ENCODE results near the gene SCAMP1. TPM values are rescaled to one million over a fixed set of nuclear protein-coding genes. Genes with fewer than 3 reads are reported as not detected.

Gene SCAMP1
- total and polyA plus RNA-seq, 2 of the 13 experiments (the other 11 are each of a cell fraction or from before 2014, with no cell fraction given) = 18.2 to 33.7 TPM

DNA sequence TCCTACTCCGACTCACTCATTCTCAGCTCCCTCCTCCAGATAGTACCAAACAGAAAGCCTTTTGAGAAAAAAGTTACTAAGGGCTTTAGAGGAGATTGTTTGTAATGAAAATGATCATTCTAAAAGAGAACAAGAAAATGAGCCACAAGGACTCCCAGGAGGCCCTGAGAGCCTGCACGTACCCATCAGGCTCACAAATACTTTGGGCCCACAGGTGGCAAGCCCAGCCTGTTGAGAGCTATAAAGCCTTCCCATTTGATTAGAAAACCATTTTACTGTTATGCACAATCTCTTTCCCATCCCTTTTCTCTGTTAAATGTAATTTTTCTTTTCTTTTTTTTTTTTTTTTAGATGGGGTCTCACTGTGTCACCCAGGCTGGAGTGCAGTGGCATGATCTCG, 152.0 kb downstream of the SCAMP1 start:
- no peak for TF ChIP-seq EHMT2 (IDR thresholded peaks at IDR 0.05; ENCODE audit: borderline replicate concordance, low read depth, low read length)
- no peak for TF ChIP-seq ARHGAP35 (CRISPR knock-in tag; IDR thresholded peaks at IDR 0.05; ENCODE audit: borderline replicate concordance)
- TF ChIP-seq MBD4 (IDR thresholded peaks at IDR 0.05; ENCODE audit: borderline replicate concordance, low read length) = no peak
- no peak for TF ChIP-seq ZNF672 (CRISPR knock-in tag; IDR thresholded peaks at IDR 0.05)
- TF ChIP-seq PHF21A (CRISPR knock-in tag; IDR thresholded peaks at IDR 0.05) = no peak
- TF ChIP-seq, protein P1, sequence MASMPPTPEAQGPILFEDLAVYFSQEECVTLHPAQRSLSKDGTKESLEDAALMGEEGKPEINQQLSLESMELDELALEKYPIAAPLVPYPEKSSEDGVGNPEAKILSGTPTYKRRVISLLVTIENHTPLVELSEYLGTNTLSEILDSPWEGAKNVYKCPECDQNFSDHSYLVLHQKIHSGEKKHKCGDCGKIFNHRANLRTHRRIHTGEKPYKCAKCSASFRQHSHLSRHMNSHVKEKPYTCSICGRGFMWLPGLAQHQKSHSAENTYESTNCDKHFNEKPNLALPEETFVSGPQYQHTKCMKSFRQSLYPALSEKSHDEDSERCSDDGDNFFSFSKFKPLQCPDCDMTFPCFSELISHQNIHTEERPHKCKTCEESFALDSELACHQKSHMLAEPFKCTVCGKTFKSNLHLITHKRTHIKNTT (CRISPR knock-in tag; IDR thresholded peaks at IDR 0.05) = no peak
- TF ChIP-seq IRX3 (CRISPR knock-in tag; IDR thresholded peaks at IDR 0.05; ENCODE audit: borderline replicate concordance, low read depth) = no peak
- TF ChIP-seq ZBTB7A (CRISPR knock-in tag; IDR thresholded peaks at IDR 0.05) = no peak
- TF ChIP-seq CCDC6 (CRISPR knock-in tag; IDR thresholded peaks at IDR 0.05) = no peak
- TF ChIP-seq GABPB1 (CRISPR knock-in tag; IDR thresholded peaks at IDR 0.05) = no peak
- TF ChIP-seq MED1 (CRISPR knock-in tag; IDR thresholded peaks at IDR 0.05) = no peak
- intact Hi-C loops (cut with micrococcal nuclease; ENCODE audit: unreplicated experiment) = no loop called here
- ChIA-PET CTCF (ENCODE audit: low intra/inter-chr PET ratio, low total read pairs) (no interaction called here), POLR2A (no interaction called here)
- no peak overlapping the region for H2AFZ ChIP-seq (ENCODE audit: low read length)
- no TSS peak for BruUV-seq (replicated peaks)
- in situ Hi-C loops (cut with HindIII; ENCODE audit: extremely low pct_ligation_motif_present, low pct_unique_long_range_greater_than_20kb) = no loop called here
- 99% methylated on average over 3 of the region's 3 CpGs for WGBS (ENCODE audit: low lambda C conversion rate)
- peaks cover 4 to 9% of the 10 kb centered on the region in 2 experiments; a peak in 4 of 5 replicates for H3K36me3 ChIP-seq (replicated peaks in 1 of 2; ENCODE audit: control insufficient read depth in 1 of 2, insufficient read depth in 2 of 2, low read length in 2 of 2)
- H3K4me1 ChIP-seq (ENCODE audit: insufficient read depth, low read length) = peaks cover 31% of the 10 kb centered on the region
- H4K20me1 ChIP-seq (ENCODE audit: insufficient read depth, low read length) = no peaks in the 10 kb centered on the region
- no peak overlapping the region for H3K9ac ChIP-seq (ENCODE audit: insufficient read depth, low read depth, low read length)
- no peak overlapping the region for H3K4me3 ChIP-seq (replicated peaks in 1 of 3; ENCODE audit: insufficient read depth in 1 of 3, low read depth in 2 of 3, low read length in 3 of 3)
- no peak overlapping the region for H3K4me2 ChIP-seq (ENCODE audit: low read depth, low read length)
- DNase-seq (ENCODE audit: low spot score) (no peak), ATAC-seq (no peak), FAIRE-seq (no peak)
- no peaks in the 10 kb centered on the region for H3K9me3 ChIP-seq (ENCODE audit: low read length)
- H3K79me2 ChIP-seq (ENCODE audit: insufficient read depth, low read length) = peaks cover 6% of the 10 kb centered on the region
- no peak overlapping the region for H3K27ac ChIP-seq (ENCODE audit: extremely low read length, insufficient read depth, low read length)
- no peaks in the 10 kb centered on the region for H3K27me3 ChIP-seq (ENCODE audit: control insufficient read depth in 1 of 2, insufficient read depth in 2 of 2, low read length in 2 of 2)

Measured in HepG2 (cell line).